Colonic mucosa (tissue), 4 donors: ENCODE results near the gene NCR1. TPM values are rescaled to one million over a fixed set of nuclear protein-coding genes. Genes with fewer than 3 reads are reported as not detected.
"Not testable (repeated sequence)": the region's sequence is repeated elsewhere in the genome, so short reads cannot be mapped to it uniquely, and the experiment has no call there.

Experiments used
- DNase-seq: peaks from one replicate; pipeline ENCODE4 v3.0.0-alpha.2; 2020
- H3K27ac ChIP-seq: fragments of 200-600 bp; one replicate; pipeline ENCODE4 v1.8.0; 2021
- H3K27me3 ChIP-seq: fragments of 200-600 bp; one replicate; pipeline ENCODE4 v1.8.0; 2021
- H3K36me3 ChIP-seq: fragments of 200-600 bp; one replicate; pipeline ENCODE4 v1.8.0; 2021
- H3K4me1 ChIP-seq: fragments of 200-600 bp; one replicate; pipeline ENCODE4 v1.8.0; 2021; ENCODE audit warnings: mild to moderate bottlenecking
- H3K4me3 ChIP-seq: fragments of 200-600 bp; one replicate; pipeline ENCODE4 v1.8.0; 2021
- H3K9ac ChIP-seq, 2 donors: one replicate each; pipeline ENCODE4 v1.7.0; 2013; ENCODE audit warnings: control low read depth in 2 of 2, low read depth in 2 of 2, low read length in 2 of 2
- H3K9me3 ChIP-seq: fragments of 200-600 bp; one replicate; pipeline ENCODE4 v1.8.0; 2021
- intact Hi-C: fragments of 100-400 bp; cut with DNase I; formaldehyde crosslinking; loops from one replicate; pipeline ENCODE4 v1.14.1; 2022
- total RNA-seq, 2 donors: library from RNA; stranded (reverse); fragmentation: NEBNext Ultra II Directional in 1 of 2; extraction: Animal tissue kit (Norgen Biotek cat#: 25700) in 1 of 2; gene quantifications; one replicate each; pipeline ENCODE4 v1.2.1, GENCODE V29; 2021
- TF ChIP-seq, protein P1 (sequence below): fragments of 200-600 bp; IDR thresholded peaks from one replicate; pipeline ENCODE4 v1.8.0; 2022; ENCODE audit warnings: antibody characterized with exemption, mild to moderate bottlenecking
- donor health status: healthy.
- donor health status: DM: no; HTN: no; CAD: no.
- donor health status: DM: no; HTN: no; CAD: no.

NCR1 gene
- total RNA-seq, 2 donors from 2014 or later, result not detected

- Histone ChIP-seq H3K27ac (no peak overlapping the region), H3K36me3 (no peaks in the 10 kb centered on the region), H3K9ac (no peak overlapping the region), H3K4me1 (no peaks in the 10 kb centered on the region), H3K9me3 (no peaks in the 10 kb centered on the region), H3K27me3 (peaks cover 5% of the 10 kb centered on the region), H3K4me3 (no peak overlapping the region)
- intact Hi-C loops, result no loop called here
- TF ChIP-seq, protein P1, sequence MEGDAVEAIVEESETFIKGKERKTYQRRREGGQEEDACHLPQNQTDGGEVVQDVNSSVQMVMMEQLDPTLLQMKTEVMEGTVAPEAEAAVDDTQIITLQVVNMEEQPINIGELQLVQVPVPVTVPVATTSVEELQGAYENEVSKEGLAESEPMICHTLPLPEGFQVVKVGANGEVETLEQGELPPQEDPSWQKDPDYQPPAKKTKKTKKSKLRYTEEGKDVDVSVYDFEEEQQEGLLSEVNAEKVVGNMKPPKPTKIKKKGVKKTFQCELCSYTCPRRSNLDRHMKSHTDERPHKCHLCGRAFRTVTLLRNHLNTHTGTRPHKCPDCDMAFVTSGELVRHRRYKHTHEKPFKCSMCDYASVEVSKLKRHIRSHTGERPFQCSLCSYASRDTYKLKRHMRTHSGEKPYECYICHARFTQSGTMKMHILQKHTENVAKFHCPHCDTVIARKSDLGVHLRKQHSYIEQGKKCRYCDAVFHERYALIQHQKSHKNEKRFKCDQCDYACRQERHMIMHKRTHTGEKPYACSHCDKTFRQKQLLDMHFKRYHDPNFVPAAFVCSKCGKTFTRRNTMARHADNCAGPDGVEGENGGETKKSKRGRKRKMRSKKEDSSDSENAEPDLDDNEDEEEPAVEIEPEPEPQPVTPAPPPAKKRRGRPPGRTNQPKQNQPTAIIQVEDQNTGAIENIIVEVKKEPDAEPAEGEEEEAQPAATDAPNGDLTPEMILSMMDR, result no peak
- DNase-seq, result no peak
Observed at GRCh38 chr19:54921082-54921481, 15.1 kb downstream of the NCR1 start.

GRCh38 chr19:54923276-54923675, 17.3 kb downstream of the NCR1 start:
- no peak for DNase-seq
- no peak overlapping the region for H3K4me3 ChIP-seq

GRCh38 chr19:54928299-54928698, 22.4 kb downstream of the NCR1 start:
- Histone ChIP-seq H3K4me1 (no peaks in the 10 kb centered on the region), H3K9me3 (no peaks in the 10 kb centered on the region), H3K9ac (no peak overlapping the region), H3K36me3 (no peaks in the 10 kb centered on the region), H3K27ac (no peak overlapping the region), H3K4me3 (no peak overlapping the region), H3K27me3 (no peaks in the 10 kb centered on the region)
- DNase-seq, result no peak
- TF ChIP-seq, protein P1, result no peak
- intact Hi-C loops, result no loop called here

More at GRCh38 chr19:54923276-54923675, 17.3 kb downstream of the NCR1 start:
- Histone ChIP-seq H3K27me3 (peaks cover 5% of the 10 kb centered on the region), H3K27ac (no peak overlapping the region), H3K4me1 (no peaks in the 10 kb centered on the region), H3K36me3 (no peaks in the 10 kb centered on the region), H3K9ac (no peak overlapping the region), H3K9me3 (no peaks in the 10 kb centered on the region)
- intact Hi-C loops, result no loop called here
- TF ChIP-seq, protein P1, result no peak

GRCh38 chr19:54937926-54938325, 32.0 kb downstream of the NCR1 start:
- Histone ChIP-seq H3K4me3 (no peak overlapping the region), H3K36me3 (no peaks in the 10 kb centered on the region), H3K9me3 (no peaks in the 10 kb centered on the region), H3K27ac (no peak overlapping the region), H3K4me1 (no peaks in the 10 kb centered on the region), H3K9ac (no peak overlapping the region), H3K27me3 (no peaks in the 10 kb centered on the region)
- no peak for DNase-seq
- intact Hi-C loops, result no loop called here
- TF ChIP-seq, protein P1, result no peak

GRCh38 chr19:54938906-54939305, 33.0 kb downstream of the NCR1 start:
- no peak for DNase-seq
- intact Hi-C loops, result no loop called here

GRCh38 chr19:54939538-54939937, 33.6 kb downstream of the NCR1 start:
- H3K4me1 ChIP-seq, H3K27me3 ChIP-seq, H3K9me3 ChIP-seq, intact Hi-C loops, DNase-seq, H3K27ac ChIP-seq, H3K4me3 ChIP-seq, H3K9ac ChIP-seq, H3K36me3 ChIP-seq: not testable (repeated sequence)

More at GRCh38 chr19:54938906-54939305, 33.0 kb downstream of the NCR1 start:
- H3K27ac ChIP-seq, result no peak overlapping the region
- H3K9ac ChIP-seq, result no peak overlapping the region
- no peaks in the 10 kb centered on the region for H3K27me3 ChIP-seq
- TF ChIP-seq, protein P1, result no peak
- H3K4me3 ChIP-seq, result no peak overlapping the region
- no peaks in the 10 kb centered on the region for H3K4me1 ChIP-seq
- no peaks in the 10 kb centered on the region for H3K36me3 ChIP-seq
- no peaks in the 10 kb centered on the region for H3K9me3 ChIP-seq

- H3K4me3 ChIP-seq, H3K9ac ChIP-seq, DNase-seq, H3K36me3 ChIP-seq, H3K9me3 ChIP-seq, intact Hi-C loops, H3K4me1 ChIP-seq, H3K27me3 ChIP-seq, H3K27ac ChIP-seq: not testable (repeated sequence)
Observed at GRCh38 chr19:54943772-54944361, 37.9 kb downstream of the NCR1 start.
